Mucosa of descending colon (tissue), 3 donors: ENCODE results near the gene NRSN2. TPM values are rescaled to one million over a fixed set of nuclear protein-coding genes. Genes with fewer than 3 reads are reported as not detected.
A peak's percentile ranks its signal among the peaks of the same experiment; 100 is the strongest.
"Not testable (repeated sequence)": the region's sequence is repeated elsewhere in the genome, so short reads cannot be mapped to it uniquely, and the experiment has no call there.

ENCODE experiments used
- ATAC-seq: fragments of 200-7000 bp; cut with Tn5 transposase; one replicate; pipeline ENCODE4 v1.9.1; 2020; ENCODE audit warnings: mild to moderate bottlenecking, moderate library complexity
- DNase-seq, 3 donors: peaks; one replicate each; pipeline ENCODE4 v3.0.0-alpha.2; 2020
- H3K36me3 ChIP-seq: fragments of 200-600 bp; one replicate; pipeline ENCODE4 v1.8.0; 2021; ENCODE audit warnings: low read depth, mild to moderate bottlenecking
- H3K4me1 ChIP-seq: fragments of 200-600 bp; one replicate; pipeline ENCODE4 v1.8.0; 2021; ENCODE audit warnings: low read depth, mild to moderate bottlenecking
- H3K4me3 ChIP-seq: fragments of 200-600 bp; one replicate; pipeline ENCODE4 v1.8.0; 2021; ENCODE audit warnings: mild to moderate bottlenecking
- H3K9me3 ChIP-seq: fragments of 200-600 bp; one replicate; pipeline ENCODE4 v1.8.0; 2021; ENCODE audit warnings: mild to moderate bottlenecking
- CTCF ChIP-seq: fragments of 200-600 bp; IDR thresholded peaks from one replicate; pipeline ENCODE4 v1.8.0; 2022; ENCODE audit warnings: antibody characterized with exemption, mild to moderate bottlenecking
- intact Hi-C, 2 donors: fragments of 100-400 bp; cut with DNase I in 1 of 2; cut with micrococcal nuclease in 1 of 2; formaldehyde crosslinking; loops; one replicate each; pipeline versions ENCODE4 v1.11.0 to v1.11.1; 2022; cut with DNase I, micrococcal nuclease
- total RNA-seq, 3 donors: library from RNA; stranded (reverse); fragmentation: NEBNext Ultra II Directional in 2 of 3; extraction: Animal tissue kit (Norgen Biotek cat#: 25700) in 2 of 3; gene quantifications; one replicate each; pipeline versions ENCODE4 v1.2.1 to v1.2.4, GENCODE V29; 2021 to 2023
- donor health status: DM: no; HTN: no; CAD: no; lungs with moderate emphysema.
- donor health status: DM: no; HTN: no; CAD: no.
- donor health status: DM: no; HTN: yes; CAD: no.

The NRSN2 gene
- total RNA-seq, 3 donors from 2014 or later = 8.7 to 21.1 (median 13.1) TPM

GRCh38 chr20:387520-387919 lies 40.6 kb downstream of the NRSN2 start:
- Histone ChIP-seq H3K36me3 (no peaks in the 10 kb centered on the region), H3K4me3 (no peak overlapping the region), H3K9me3 (no peaks in the 10 kb centered on the region), H3K4me1 (no peaks in the 10 kb centered on the region)
- intact Hi-C loops = no loop called here
- DNase-seq (no peak), ATAC-seq (no peak)
- no peak for TF ChIP-seq CTCF

- no peak for TF ChIP-seq CTCF
- Histone ChIP-seq H3K36me3 (no peaks in the 10 kb centered on the region), H3K9me3 (no peaks in the 10 kb centered on the region), H3K4me1 (no peaks in the 10 kb centered on the region), H3K4me3 (no peak overlapping the region)
- intact Hi-C loops = no loop called here
- peak in 1 of 3 donors; percentile 12 for DNase-seq
- ATAC-seq = no peak
These were observed 41.4 kb downstream of the NRSN2 start for GRCh38 chr20:388034-388994.

- DNase-seq = peak in 1 of 3 donors; percentile 6
- Histone ChIP-seq H3K4me3 (no peak overlapping the region), H3K4me1 (no peaks in the 10 kb centered on the region), H3K36me3 (no peaks in the 10 kb centered on the region), H3K9me3 (no peaks in the 10 kb centered on the region)
- no peak for ATAC-seq
- intact Hi-C loops = no loop called here
- TF ChIP-seq CTCF = no peak
These were observed 42.3 kb downstream of the NRSN2 start for GRCh38 chr20:389220-389619.

- Histone ChIP-seq H3K9me3 (no peaks in the 10 kb centered on the region), H3K36me3 (no peaks in the 10 kb centered on the region), H3K4me3 (no peak overlapping the region), H3K4me1 (no peaks in the 10 kb centered on the region)
- TF ChIP-seq CTCF = no peak
- ATAC-seq (no peak), DNase-seq (peak in 1 of 3 donors; percentile 12)
- intact Hi-C loops = no loop called here
These were observed 44.3 kb downstream of the NRSN2 start for GRCh38 chr20:391041-391711.

GRCh38 chr20:393296-393695 lies 46.4 kb downstream of the NRSN2 start:
- H3K36me3 ChIP-seq, H3K4me1 ChIP-seq: not testable (repeated sequence)

GRCh38 chr20:396252-396618 lies 49.3 kb downstream of the NRSN2 start:
- no peak overlapping the region for H3K4me3 ChIP-seq
- ATAC-seq (no peak), DNase-seq (peak in 1 of 3 donors; percentile 18)
- no peaks in the 10 kb centered on the region for H3K36me3 ChIP-seq
- intact Hi-C loops = no loop called here
- H3K9me3 ChIP-seq = no peaks in the 10 kb centered on the region
- TF ChIP-seq CTCF = no peak
- no peaks in the 10 kb centered on the region for H3K4me1 ChIP-seq

More at GRCh38 chr20:393296-393695, 46.4 kb downstream of the NRSN2 start:
- intact Hi-C loops, ATAC-seq, H3K9me3 ChIP-seq, DNase-seq, H3K4me3 ChIP-seq: not testable (repeated sequence)
